ENCODE measurements around the gene CUTA.
A peak's percentile ranks its signal among the peaks of the same experiment; 100 is the strongest.

Gene CUTA

DNA sequence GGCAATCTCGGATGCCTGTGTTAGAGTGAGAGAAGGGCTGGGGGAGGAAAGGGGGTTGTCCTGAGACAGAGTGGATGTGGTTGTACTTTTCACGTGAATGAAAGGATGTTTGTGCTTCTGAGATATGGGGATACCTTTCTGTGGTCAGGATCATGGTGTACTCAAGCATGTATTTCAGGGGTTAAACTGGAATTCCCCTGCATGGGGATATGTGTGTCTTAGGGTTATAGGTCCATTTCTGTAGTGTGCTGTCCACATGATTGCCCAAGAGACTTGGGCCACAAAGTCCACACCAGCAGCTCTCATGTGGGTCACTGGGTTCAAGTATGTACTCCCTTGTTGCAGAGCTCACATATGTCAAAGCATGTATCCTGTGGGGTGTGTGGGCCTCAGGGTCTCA is 12.4 kb upstream of the CUTA start:
- Histone ChIP-seq H3K79me2 (ENCODE audit: control insufficient read depth, insufficient read depth, low read length, unreplicated experiment) (peaks cover 19% of the 10 kb centered on the region), H3K36me3 (ENCODE audit: insufficient read depth, low read length) (no peaks in the 10 kb centered on the region), H2AFZ (ENCODE audit: low read length, unreplicated experiment) (no peak overlapping the region), H3K4me3 (ENCODE audit: low read depth, low read length) (no peak overlapping the region), H3K27ac (ENCODE audit: low read depth, low read length) (no peak overlapping the region), H3K4me1 (ENCODE audit: control insufficient read depth, insufficient read depth, low read length, unreplicated experiment) (peaks cover 32% of the 10 kb centered on the region), H3K27me3 (ENCODE audit: insufficient read depth, low read length) (no peaks in the 10 kb centered on the region)

DNA sequence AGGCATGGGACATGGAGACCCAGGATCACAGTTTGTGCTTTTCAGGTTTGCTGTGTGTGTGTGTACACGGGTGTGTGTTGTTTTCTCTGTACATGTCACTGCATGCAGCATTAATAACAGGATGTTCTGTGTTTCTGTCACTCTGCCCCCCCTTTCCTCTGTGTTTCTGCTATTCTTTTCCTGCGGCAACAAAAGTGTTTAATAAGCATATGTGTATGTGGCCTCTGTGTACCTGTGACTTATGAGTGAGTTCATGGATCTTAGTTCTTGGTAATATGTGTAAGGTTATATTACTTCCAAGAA is 11.8 kb upstream of the CUTA start:
- Histone ChIP-seq H2AFZ (ENCODE audit: low read length, unreplicated experiment) (no peak overlapping the region), H3K4me1 (ENCODE audit: control insufficient read depth, insufficient read depth, low read length, unreplicated experiment) (peaks cover 38% of the 10 kb centered on the region), H3K27ac (ENCODE audit: low read depth, low read length) (no peak overlapping the region), H3K36me3 (ENCODE audit: insufficient read depth, low read length) (no peaks in the 10 kb centered on the region), H3K27me3 (ENCODE audit: insufficient read depth, low read length) (no peaks in the 10 kb centered on the region), H3K4me3 (ENCODE audit: low read depth, low read length) (no peak overlapping the region), H3K79me2 (ENCODE audit: control insufficient read depth, insufficient read depth, low read length, unreplicated experiment) (peaks cover 19% of the 10 kb centered on the region)

DNA sequence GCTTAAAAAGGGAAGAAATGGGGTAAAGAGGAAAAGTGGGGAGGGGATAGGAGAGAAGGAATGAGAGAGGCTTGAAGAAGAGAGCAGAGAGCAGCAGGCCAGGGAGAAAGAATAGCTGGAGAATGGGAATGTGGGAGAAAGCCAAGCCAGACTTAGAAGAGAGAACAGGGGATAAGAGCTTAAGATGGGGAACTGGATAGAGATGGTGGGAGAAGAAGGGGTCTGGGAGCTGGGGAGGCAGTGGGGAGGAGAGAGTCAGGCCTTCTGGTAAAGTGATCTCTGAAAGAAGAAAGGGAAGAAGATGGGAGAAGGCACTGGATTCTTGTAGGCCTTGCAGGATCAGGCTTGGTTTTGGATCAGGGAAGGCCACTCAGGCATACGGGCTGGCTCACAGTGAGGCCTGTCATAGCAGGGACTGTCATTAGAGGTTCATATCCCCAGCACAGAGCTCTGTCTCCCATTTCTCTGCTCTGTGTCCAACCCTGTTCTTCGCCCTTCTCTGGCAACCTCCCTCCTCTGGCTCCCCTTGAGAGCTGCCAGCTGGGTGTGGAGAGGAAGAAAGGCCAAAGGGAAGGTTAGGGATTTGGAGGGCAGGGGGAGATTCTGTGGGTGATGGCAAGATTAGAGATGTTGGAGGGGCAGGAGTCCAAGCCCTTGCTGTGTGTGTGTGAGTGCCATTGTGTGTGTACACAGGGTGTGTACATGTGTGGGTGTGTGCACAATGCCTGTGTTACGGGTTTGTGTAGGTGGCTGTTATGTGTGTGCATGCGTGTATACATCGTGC is 11.3 kb upstream of the CUTA start:
- H3K27ac ChIP-seq (ENCODE audit: low read depth, low read length) = no peak overlapping the region
- H3K36me3 ChIP-seq (ENCODE audit: insufficient read depth, low read length) = no peaks in the 10 kb centered on the region
- H3K79me2 ChIP-seq (ENCODE audit: control insufficient read depth, insufficient read depth, low read length, unreplicated experiment) = peaks cover 19% of the 10 kb centered on the region

DNA sequence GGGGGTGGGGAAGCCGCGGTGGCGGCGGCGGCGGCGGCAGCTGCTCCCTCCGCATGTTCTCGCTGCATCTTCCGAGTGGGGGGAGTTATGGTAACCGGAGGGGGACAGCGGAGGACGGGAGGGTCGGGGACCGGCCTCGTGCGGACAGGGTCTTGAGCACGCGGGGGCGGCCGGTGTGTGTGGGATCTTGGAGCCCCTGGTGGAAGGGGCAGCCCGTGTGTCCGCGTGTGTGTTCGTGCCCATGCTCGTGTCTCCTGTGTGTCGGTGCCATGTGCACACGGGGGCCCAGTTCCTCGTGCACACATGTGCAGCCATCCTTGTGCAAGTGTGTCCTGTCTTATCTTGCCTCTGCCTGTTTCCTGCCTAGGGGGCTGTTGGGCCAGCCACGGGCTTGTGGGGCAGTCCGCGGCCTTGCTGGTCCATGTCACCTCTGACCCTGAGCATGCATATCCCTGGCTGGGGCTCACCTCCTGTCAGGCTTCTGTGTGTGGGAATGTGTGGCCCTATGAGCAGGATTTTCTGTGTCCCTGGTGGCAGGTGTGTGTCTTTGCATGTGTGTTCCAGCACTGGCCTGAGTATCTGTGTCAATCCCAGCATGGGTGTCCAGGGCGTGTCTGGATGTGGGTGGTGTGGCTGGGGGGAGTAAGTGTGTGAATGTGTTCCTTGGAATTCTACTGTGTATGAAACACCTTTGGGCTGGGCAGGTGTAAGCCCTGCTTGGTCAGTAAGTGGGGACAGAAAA is 10.5 kb upstream of the CUTA start:
- H2AFZ ChIP-seq (ENCODE audit: low read length, unreplicated experiment) = no peak overlapping the region
- H3K4me1 ChIP-seq (ENCODE audit: control insufficient read depth, insufficient read depth, low read length, unreplicated experiment) = peaks cover 42% of the 10 kb centered on the region

More for the DNA sequence above, 11.3 kb upstream of the CUTA start:
- Histone ChIP-seq H3K4me1 (ENCODE audit: control insufficient read depth, insufficient read depth, low read length, unreplicated experiment) (peaks cover 42% of the 10 kb centered on the region), H3K4me3 (ENCODE audit: low read depth, low read length) (peak overlapping the region; percentile 74), H2AFZ (ENCODE audit: low read length, unreplicated experiment) (no peak overlapping the region), H3K27me3 (ENCODE audit: insufficient read depth, low read length) (no peaks in the 10 kb centered on the region)

DNA sequence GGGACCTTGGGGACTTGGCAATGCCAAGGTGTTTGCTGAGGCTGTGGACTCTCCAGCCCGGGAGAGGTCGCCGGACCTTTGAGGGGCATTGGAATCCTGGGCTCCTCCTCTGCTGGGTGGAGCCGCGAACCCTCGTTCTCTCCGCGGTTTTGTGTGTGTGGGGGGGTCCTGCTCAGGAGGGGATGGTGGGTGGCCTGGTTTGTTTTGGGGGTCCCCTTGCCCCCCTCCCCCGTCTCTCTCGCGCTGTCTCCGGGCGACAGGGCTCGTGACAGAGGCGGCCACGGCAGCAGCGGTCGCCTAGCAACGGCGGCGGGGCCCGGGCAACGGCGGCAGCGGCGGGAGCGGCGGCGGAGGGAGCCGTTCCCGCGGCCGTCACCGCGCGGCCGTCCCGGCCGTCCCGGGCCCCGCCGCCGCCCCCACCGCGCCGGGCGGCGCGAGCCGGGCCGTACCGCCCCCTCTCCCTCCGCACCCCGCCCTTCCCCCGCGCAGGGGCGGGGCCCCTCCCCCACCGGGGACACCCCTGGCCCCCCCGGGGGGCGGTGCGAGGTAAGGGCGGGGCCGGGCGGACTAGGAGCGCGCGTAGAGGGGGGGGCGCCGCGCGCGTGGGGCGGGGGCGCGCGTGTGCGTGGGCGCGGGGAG is 9.8 kb upstream of the CUTA start:
- Histone ChIP-seq H3K27ac (ENCODE audit: low read depth, low read length) (no peak overlapping the region), H3K36me3 (ENCODE audit: insufficient read depth, low read length) (no peaks in the 10 kb centered on the region; the same call in 1 of the 2 replicates), H3K4me1 (ENCODE audit: control insufficient read depth, insufficient read depth, low read length, unreplicated experiment) (peaks cover 42% of the 10 kb centered on the region), H2AFZ (ENCODE audit: low read length, unreplicated experiment) (no peak overlapping the region), H3K79me2 (ENCODE audit: control insufficient read depth, insufficient read depth, low read length, unreplicated experiment) (peaks cover 19% of the 10 kb centered on the region), H3K27me3 (ENCODE audit: insufficient read depth, low read length) (no peaks in the 10 kb centered on the region), H3K4me3 (ENCODE audit: low read depth, low read length) (peak overlapping the region; percentile 74)

More for the DNA sequence above, 10.5 kb upstream of the CUTA start:
- Histone ChIP-seq H3K79me2 (ENCODE audit: control insufficient read depth, insufficient read depth, low read length, unreplicated experiment) (peaks cover 19% of the 10 kb centered on the region), H3K4me3 (ENCODE audit: low read depth, low read length) (peak overlapping the region; percentile 74), H3K27ac (ENCODE audit: low read depth, low read length) (no peak overlapping the region), H3K36me3 (ENCODE audit: insufficient read depth, low read length) (no peaks in the 10 kb centered on the region; the same call in 1 of the 2 replicates), H3K27me3 (ENCODE audit: insufficient read depth, low read length) (no peaks in the 10 kb centered on the region)

DNA sequence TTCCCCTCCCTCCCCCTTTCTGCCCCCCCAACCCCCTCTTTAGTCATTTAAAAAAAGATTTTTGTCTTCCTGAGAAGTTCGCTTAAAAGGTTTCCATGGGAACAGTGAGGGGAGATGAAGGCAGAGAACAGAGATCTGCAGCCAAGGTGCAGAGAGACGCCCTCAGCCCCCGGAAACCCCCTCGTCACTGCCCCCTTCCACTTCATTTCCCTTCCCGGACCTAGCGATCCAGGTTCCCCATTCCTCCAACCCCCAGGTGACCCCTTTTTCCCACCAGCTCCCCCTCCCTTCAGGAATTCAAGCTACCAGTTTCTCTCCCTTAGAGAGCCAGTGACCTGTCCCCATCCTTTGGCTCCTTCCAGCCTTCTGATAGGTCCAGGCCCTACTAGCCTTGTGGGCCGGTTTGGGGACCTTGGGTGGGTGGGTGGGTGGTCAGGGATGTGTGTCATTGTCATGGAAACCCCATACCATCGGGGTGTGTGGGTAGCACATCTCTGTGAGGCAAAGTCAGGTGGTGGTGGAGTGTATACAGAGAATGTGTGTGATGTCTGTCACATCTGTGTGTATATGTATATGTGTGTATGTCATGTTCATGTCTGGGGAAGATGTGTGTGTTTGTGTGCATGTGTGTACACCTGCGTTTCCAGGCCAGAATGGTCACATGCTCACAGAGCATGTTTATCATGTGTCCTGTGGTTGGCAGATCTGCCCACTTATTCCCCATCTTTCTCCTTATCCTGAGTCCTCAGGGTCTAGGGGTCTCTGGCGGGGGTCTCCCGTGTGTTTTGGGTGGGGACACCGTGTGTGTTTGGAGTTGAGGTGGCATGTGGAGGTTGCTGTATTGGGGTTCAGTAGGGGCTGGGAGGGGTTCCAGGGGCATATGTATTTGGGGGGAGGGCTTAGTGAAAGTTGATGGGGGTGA is 8.9 kb upstream of the CUTA start:
- no peaks in the 10 kb centered on the region for H3K27me3 ChIP-seq (ENCODE audit: insufficient read depth, low read length)
- H2AFZ ChIP-seq (ENCODE audit: low read length, unreplicated experiment) = no peak overlapping the region
- H3K36me3 ChIP-seq (ENCODE audit: insufficient read depth, low read length) = no peaks in the 10 kb centered on the region; the same call in 1 of the 2 replicates
- H3K4me3 ChIP-seq (ENCODE audit: low read depth, low read length) = peak overlapping the region; percentile 71
- H3K4me1 ChIP-seq (ENCODE audit: control insufficient read depth, insufficient read depth, low read length, unreplicated experiment) = peaks cover 42% of the 10 kb centered on the region
- peaks cover 26% of the 10 kb centered on the region for H3K79me2 ChIP-seq (ENCODE audit: control insufficient read depth, insufficient read depth, low read length, unreplicated experiment)
- peak overlapping the region; percentile 61 for H3K27ac ChIP-seq (ENCODE audit: low read depth, low read length)

DNA sequence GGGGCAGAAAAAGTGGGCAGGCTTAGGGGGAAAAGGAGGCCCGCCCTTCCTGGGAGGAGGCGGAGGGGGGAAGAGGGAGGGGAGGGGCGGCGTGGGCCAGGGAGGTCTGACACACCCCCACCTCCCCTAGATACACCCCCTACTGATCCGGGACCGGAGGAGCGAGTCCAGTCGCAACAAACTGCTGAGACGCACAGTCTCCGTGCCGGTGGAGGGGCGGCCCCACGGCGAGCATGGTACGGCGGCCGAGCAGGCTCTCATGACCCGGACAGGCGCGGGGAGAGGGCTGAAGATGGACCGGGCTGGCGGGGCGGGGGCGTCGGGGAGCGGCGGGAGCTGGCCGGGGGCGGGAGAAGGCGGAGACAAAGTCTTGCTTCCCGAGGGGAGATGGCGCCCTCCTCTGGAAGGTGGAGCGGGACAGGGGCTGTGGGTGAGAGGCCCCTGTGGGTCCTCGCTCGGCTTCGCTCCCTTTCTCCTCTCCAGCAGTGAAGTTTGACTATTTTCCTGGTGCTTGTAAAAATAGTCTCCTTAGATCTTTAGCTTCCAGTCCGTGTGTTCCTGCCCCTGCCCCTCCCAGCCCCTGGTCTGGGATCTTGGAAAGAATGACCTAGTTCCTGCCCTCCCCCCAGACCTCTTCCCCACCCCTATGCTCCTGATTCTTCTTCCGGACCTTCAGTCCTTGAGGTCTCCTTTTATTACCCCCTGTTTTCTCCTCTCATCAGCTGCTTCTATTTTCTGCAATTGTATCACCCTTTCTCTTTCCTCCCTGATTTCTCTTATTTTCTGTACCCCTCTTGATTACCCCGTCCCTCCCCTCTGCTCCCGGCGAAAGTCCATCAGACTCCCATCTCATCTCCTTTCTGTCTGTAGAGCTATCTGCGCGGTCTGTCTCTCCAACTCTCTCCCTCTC is 8.0 kb upstream of the CUTA start:
- Histone ChIP-seq H3K27me3 (ENCODE audit: insufficient read depth, low read length) (no peaks in the 10 kb centered on the region), H3K79me2 (ENCODE audit: control insufficient read depth, insufficient read depth, low read length, unreplicated experiment) (peaks cover 25% of the 10 kb centered on the region), H3K4me3 (ENCODE audit: low read depth, low read length) (peak overlapping the region; percentile 71), H3K36me3 (ENCODE audit: insufficient read depth, low read length) (no peaks in the 10 kb centered on the region; the same call in 1 of the 2 replicates), H3K27ac (ENCODE audit: low read depth, low read length) (peak overlapping the region; percentile 61), H3K4me1 (ENCODE audit: control insufficient read depth, insufficient read depth, low read length, unreplicated experiment) (peaks cover 42% of the 10 kb centered on the region), H2AFZ (ENCODE audit: low read length, unreplicated experiment) (peak overlapping the region; percentile 70)

DNA sequence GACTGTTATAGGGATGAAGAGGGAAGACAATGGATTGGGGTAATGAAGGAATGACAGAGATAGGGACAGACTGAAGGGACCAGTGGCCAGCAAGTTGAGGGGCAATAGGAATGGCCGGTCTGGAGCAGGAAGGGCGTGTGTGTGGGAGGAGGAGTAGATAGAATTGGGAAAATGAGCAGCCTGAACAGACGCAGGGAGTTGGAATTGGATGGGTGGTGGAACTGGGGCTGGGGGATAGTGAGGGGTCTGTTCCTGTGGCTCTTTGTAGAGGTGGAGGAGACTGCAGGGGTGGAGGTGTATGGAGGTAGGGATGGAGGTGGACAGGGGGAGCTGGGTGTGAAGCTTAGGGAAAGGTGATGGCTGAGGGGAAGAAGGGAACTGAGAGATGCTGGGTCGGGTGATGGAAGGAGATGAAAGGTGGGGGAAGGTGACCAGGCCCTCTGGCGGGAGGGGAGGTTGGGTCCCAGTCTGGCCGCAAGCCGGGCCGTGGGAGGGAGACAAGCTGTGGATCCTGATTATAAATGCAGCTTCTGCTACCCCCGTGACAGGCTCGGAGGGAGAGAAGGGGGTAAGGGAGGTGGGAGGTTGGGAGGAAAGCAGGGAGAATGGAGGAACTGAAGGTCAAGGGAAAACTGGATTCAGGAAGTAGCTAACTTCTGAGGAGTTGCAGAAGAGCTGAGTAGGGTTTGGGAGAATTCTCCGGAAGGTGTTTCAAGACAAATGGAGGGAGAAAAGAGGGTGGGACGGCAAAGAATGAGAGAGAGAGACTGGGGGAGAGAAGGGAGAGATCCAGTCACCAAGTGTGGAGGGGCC is 7.2 kb upstream of the CUTA start:
- peaks cover 25% of the 10 kb centered on the region for H3K79me2 ChIP-seq (ENCODE audit: control insufficient read depth, insufficient read depth, low read length, unreplicated experiment)
- H3K27ac ChIP-seq (ENCODE audit: low read depth, low read length) = peak overlapping the region; percentile 61
- no peaks in the 10 kb centered on the region for H3K27me3 ChIP-seq (ENCODE audit: insufficient read depth, low read length)
- H3K4me3 ChIP-seq (ENCODE audit: low read depth, low read length) = peak overlapping the region; percentile 71
- H3K36me3 ChIP-seq (ENCODE audit: insufficient read depth, low read length) = no peaks in the 10 kb centered on the region; the same call in 1 of the 2 replicates
- peaks cover 35% of the 10 kb centered on the region for H3K4me1 ChIP-seq (ENCODE audit: control insufficient read depth, insufficient read depth, low read length, unreplicated experiment)
- H2AFZ ChIP-seq (ENCODE audit: low read length, unreplicated experiment) = peak overlapping the region; percentile 1

DNA sequence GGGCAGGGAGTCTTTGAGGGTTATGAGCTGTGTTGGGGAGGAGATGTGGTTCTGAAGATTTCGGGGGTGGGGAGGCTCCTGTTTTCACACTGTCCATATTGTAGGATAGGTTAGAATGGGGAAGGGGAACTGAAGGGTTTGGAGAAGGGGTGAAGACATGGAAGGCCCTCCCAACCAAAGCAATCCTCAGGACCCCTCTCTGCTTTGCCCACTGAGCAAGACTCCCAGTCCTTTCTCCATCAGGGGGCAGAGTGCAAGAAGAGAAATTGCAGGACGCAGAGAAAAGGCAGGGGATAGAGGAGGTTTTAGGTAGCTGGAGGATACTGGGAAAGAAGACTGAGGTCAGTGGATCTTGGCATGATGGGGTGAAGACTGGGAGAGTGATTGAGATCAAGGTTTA is 5.9 kb upstream of the CUTA start:
- Histone ChIP-seq H3K4me3 (ENCODE audit: low read depth, low read length) (no peak overlapping the region; the same call in 1 of the 2 replicates), H3K27me3 (ENCODE audit: insufficient read depth, low read length) (no peaks in the 10 kb centered on the region), H3K36me3 (ENCODE audit: insufficient read depth, low read length) (no peaks in the 10 kb centered on the region; the same call in 1 of the 2 replicates), H3K4me1 (ENCODE audit: control insufficient read depth, insufficient read depth, low read length, unreplicated experiment) (peaks cover 32% of the 10 kb centered on the region), H3K27ac (ENCODE audit: low read depth, low read length) (no peak overlapping the region), H2AFZ (ENCODE audit: low read length, unreplicated experiment) (no peak overlapping the region), H3K79me2 (ENCODE audit: control insufficient read depth, insufficient read depth, low read length, unreplicated experiment) (peaks cover 31% of the 10 kb centered on the region)
